ENCODE data around the gene RNPS1. TPM values are rescaled to one million over a fixed set of nuclear protein-coding genes. Genes with fewer than 3 reads are reported as not detected.

The RNPS1 gene
- total and polyA plus RNA-seq, 9 of the 15 experiments (the other 6 are each of a cell fraction or from before 2014, with no cell fraction given): 44.9 to 338 (median 202) TPM

- TF ChIP-seq CREB3L1 (IDR thresholded peaks at IDR 0.05; ENCODE audit: borderline replicate concordance, low read depth) (peak; percentile 84), CHD7 (IDR thresholded peaks at IDR 0.05; ENCODE audit: low read depth, low read length) (no peak), ATF6 (CRISPR knock-in tag; IDR thresholded peaks at IDR 0.05) (peak; percentile 2; the same call in 1 of the 2 replicates), STAT6 (CRISPR knock-in tag; IDR thresholded peaks at IDR 0.05) (no peak), DIDO1 (tag; IDR thresholded peaks at IDR 0.05; ENCODE audit: low read depth) (no peak; the same call in 1 of the 2 replicates), BACH1 (tag; IDR thresholded peaks at IDR 0.05) (no peak), PHF20 (IDR thresholded peaks at IDR 0.05; ENCODE audit: partially characterized antibody) (peak; percentile 83)
Observed at GRCh38 chr16:2205104-2205966, 62.6 kb downstream of the RNPS1 start, which contains the start of gene MLST8 (continued).

Measured in K562 (cell line).